K562 (cell line): ENCODE data around the gene KRT82.

ENCODE experiments used
- CBX1 ChIP-seq: sonication (generic); IDR thresholded peaks from 2 replicates; pipeline ENCODE4 v1.6.1; 2016; ENCODE audit warnings: antibody characterized with exemption, low read depth, mild to moderate bottlenecking
- CHD1 ChIP-seq: fragments of 200-600 bp; sonication (generic); IDR thresholded peaks from one replicate; pipeline ENCODE4 v1.6.1; 2012; ENCODE audit warnings: mild to moderate bottlenecking, moderate library complexity, low read length, inconsistent platforms
- CTCF ChIP-seq, 3 experiments: IDR thresholded peaks in 2 of 3; conservative IDR thresholded peaks in 1 of 3; 2 replicates each; pipeline ENCODE4 v1.5.1; 2011 to 2012; ENCODE audit warnings: low read length in 3 of 3, mild to moderate bottlenecking in 3 of 3, control low read depth in 2 of 3, improper control_type of control experiment in 1 of 3, inconsistent platforms in 1 of 3, low read depth in 1 of 3, mixed read lengths in 1 of 3, moderate library complexity in 1 of 3; ENCODE audit not compliant: insufficient read depth in 2 of 3
- HIVEP1 ChIP-seq: fragments of 250-450 bp; sonication (Bioruptor Pico); IDR thresholded peaks from 2 replicates; pipeline ENCODE4 v1.4.0; 2020; ENCODE audit warnings: mild to moderate bottlenecking
- POLR2AphosphoS2 ChIP-seq: IDR thresholded peaks from 2 replicates; pipeline ENCODE4 v1.6.1; 2012; ENCODE audit warnings: low read length, improper control_type of control experiment
- RAD21 ChIP-seq, 2 experiments: fragments of 250-450 bp in 1 of 2; fragments of 450-650 bp in 1 of 2; sonication (Bioruptor Pico) in 1 of 2; formaldehyde crosslinking in 1 of 2; IDR thresholded peaks in 1 of 2; conservative IDR thresholded peaks in 1 of 2; 2 replicates each; pipeline versions ENCODE4 v1.4.0 to v1.8.0; 2020 to 2022; ENCODE audit warnings: mild to moderate bottlenecking in 2 of 2, moderate library complexity in 1 of 2
- SAP30 ChIP-seq: fragments of 200-600 bp; sonication (generic); IDR thresholded peaks from 2 replicates; pipeline ENCODE4 v1.6.1; 2012; ENCODE audit warnings: borderline replicate concordance, low read depth, mild to moderate bottlenecking, moderate library complexity, low read length, control low read depth, inconsistent platforms; ENCODE audit not compliant: insufficient read depth, poor library complexity, severe bottlenecking
- ZBTB33 ChIP-seq: sonication (generic); formaldehyde crosslinking; IDR thresholded peaks from 2 replicates; pipeline ENCODE4 v1.8.1; 2023; ENCODE audit warnings: mild to moderate bottlenecking, missing genetic modification reagents

GRCh38 chr12:52362118-52362726 lies 43.9 kb downstream of the KRT82 start:
- no peak for TF ChIP-seq CHD1
- TF ChIP-seq ZBTB33 (CRISPR knock-in tag): no peak
- TF ChIP-seq CTCF (IDR thresholded peaks at IDR 0.05 in 2 of 3, conservative IDR thresholded peaks at IDR 0.05 in 1 of 3; ENCODE audit: insufficient read depth in 2 of 3, low read depth in 1 of 3, low read length in 3 of 3): peak; percentile 32 to 63 (median 50); a peak in 5 of 6 replicates
- TF ChIP-seq RAD21 (CRISPR knock-in tag; conservative IDR thresholded peaks at IDR 0.05 in 1 of 2, IDR thresholded peaks at IDR 0.05 in 1 of 2): no peak
- TF ChIP-seq SAP30: no peak
- TF ChIP-seq POLR2AphosphoS2: no peak
- no peak for TF ChIP-seq HIVEP1 (CRISPR knock-in tag)
- no peak for TF ChIP-seq CBX1
